ENCODE measurements around the gene OSR1.

OSR1 gene

DNA sequence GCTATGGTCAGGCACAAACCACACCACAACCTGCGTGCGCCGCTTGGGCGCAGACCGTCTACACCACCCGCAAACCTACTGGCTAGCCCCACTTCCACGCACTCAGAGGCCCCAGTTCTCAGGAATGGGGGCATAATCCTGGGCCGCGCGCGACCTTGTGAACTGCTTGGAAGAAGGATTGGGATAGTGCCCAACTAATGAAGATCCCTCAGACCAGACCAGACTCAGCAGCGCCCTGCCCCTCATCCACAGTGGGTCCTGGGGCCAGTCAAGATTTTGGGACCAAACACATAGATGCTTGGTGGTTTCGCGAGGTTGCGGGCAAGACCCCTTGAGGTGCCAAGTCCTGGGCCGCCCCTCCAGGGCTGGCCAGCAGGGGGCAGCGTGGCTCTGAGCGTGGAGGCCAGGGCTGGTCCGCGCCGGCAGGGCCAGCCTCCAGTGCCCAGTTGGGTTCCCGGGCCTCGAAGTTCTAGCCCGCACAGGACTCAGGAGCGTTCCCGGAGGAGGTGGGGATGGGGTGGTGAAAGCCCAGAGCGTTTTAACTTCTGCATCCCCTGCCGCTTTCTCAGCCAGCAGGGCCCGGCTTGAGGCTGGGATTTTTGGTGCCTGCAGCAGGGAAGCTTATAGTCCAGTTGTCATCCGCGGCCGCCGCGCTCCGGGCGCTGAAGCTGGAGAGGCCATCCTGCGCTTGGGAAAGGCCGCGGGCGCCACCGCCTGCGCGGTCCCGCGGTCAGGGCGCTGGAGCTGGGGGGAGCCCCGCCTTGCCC is 8.3 kb downstream of the OSR1 start:
- peaks cover 0 to 3% of the 10 kb centered on the region in 2 experiments; a peak in 1 of 3 replicates for H3K36me3 ChIP-seq (ENCODE audit: control insufficient read depth in 2 of 2, insufficient read depth in 1 of 2, low read length in 2 of 2)
- no peaks in the 10 kb centered on the region for H3K9me3 ChIP-seq (ENCODE audit: control insufficient read depth, insufficient read depth, low read depth, low read length)
- no peak overlapping the region for H3K27ac ChIP-seq (ENCODE audit: extremely low read depth, low read depth, low read length)
- POLR2A ChIA-PET, result no interaction called here
- no peaks in the 10 kb centered on the region for H3K4me1 ChIP-seq (ENCODE audit: control insufficient read depth, insufficient read depth, low read length)
- CTCF ChIA-PET, result interaction anchor here (0.7 to 1.0 kb wide), 3 partner anchors 10 to 512 kb away, joined by 3 read pairs; no protein-coding TSS in a partner anchor
- H3K4me3 ChIP-seq (ENCODE audit: low read depth, low read length), result no peak overlapping the region
- TF ChIP-seq, protein P1, sequence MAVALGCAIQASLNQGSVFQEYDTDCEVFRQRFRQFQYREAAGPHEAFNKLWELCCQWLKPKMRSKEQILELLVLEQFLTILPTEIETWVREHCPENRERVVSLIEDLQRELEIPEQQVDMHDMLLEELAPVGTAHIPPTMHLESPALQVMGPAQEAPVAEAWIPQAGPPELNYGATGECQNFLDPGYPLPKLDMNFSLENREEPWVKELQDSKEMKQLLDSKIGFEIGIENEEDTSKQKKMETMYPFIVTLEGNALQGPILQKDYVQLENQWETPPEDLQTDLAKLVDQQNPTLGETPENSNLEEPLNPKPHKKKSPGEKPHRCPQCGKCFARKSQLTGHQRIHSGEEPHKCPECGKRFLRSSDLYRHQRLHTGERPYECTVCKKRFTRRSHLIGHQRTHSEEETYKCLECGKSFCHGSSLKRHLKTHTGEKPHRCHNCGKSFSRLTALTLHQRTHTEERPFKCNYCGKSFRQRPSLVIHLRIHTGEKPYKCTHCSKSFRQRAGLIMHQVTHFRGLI (tag by site-specific recombination; IDR thresholded peaks at IDR 0.05), result no peak
- TF ChIP-seq ZNF169 (tag by site-specific recombination; IDR thresholded peaks at IDR 0.05) (no peak), ZFP37 (tag by site-specific recombination; IDR thresholded peaks at IDR 0.05) (no peak)
- TF ChIP-seq, protein P2, sequence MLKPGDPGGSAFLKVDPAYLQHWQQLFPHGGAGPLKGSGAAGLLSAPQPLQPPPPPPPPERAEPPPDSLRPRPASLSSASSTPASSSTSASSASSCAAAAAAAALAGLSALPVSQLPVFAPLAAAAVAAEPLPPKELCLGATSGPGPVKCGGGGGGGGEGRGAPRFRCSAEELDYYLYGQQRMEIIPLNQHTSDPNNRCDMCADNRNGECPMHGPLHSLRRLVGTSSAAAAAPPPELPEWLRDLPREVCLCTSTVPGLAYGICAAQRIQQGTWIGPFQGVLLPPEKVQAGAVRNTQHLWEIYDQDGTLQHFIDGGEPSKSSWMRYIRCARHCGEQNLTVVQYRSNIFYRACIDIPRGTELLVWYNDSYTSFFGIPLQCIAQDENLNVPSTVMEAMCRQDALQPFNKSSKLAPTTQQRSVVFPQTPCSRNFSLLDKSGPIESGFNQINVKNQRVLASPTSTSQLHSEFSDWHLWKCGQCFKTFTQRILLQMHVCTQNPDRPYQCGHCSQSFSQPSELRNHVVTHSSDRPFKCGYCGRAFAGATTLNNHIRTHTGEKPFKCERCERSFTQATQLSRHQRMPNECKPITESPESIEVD (tag by site-specific recombination; IDR thresholded peaks at IDR 0.05), result no peak
- TF ChIP-seq, protein P3, sequence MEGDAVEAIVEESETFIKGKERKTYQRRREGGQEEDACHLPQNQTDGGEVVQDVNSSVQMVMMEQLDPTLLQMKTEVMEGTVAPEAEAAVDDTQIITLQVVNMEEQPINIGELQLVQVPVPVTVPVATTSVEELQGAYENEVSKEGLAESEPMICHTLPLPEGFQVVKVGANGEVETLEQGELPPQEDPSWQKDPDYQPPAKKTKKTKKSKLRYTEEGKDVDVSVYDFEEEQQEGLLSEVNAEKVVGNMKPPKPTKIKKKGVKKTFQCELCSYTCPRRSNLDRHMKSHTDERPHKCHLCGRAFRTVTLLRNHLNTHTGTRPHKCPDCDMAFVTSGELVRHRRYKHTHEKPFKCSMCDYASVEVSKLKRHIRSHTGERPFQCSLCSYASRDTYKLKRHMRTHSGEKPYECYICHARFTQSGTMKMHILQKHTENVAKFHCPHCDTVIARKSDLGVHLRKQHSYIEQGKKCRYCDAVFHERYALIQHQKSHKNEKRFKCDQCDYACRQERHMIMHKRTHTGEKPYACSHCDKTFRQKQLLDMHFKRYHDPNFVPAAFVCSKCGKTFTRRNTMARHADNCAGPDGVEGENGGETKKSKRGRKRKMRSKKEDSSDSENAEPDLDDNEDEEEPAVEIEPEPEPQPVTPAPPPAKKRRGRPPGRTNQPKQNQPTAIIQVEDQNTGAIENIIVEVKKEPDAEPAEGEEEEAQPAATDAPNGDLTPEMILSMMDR (tag by site-specific recombination; IDR thresholded peaks at IDR 0.05), result peak; percentile 42

DNA sequence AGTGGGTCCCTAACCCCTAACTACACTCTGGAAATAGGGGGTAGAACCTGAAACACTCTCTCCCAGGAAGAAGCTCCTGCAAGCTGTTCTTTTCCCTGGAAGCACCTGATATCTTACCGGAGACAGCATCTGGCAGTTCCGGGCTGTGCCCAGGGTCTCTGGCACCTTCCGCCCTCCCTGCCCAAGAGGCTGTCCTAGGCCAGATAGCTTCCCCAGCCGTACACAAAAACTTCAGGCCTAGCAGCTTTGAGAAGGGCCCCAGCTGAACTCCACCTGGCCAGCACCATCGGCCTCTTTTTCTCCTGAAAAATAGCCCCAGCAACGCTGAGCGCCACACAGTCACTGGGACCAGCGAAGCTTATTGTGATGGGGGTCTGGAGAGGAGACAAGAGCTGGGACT is 9.7 kb downstream of the OSR1 start:
- Histone ChIP-seq H3K27ac (ENCODE audit: extremely low read depth, low read depth, low read length) (no peak overlapping the region), H3K9me3 (ENCODE audit: control insufficient read depth, insufficient read depth, low read depth, low read length) (no peaks in the 10 kb centered on the region), H3K36me3 (ENCODE audit: control insufficient read depth in 2 of 2, insufficient read depth in 1 of 2, low read length in 2 of 2) (peaks cover 0 to 3% of the 10 kb centered on the region in 2 experiments; a peak in 1 of 3 replicates), H3K4me3 (ENCODE audit: low read depth, low read length) (no peak overlapping the region), H3K4me1 (ENCODE audit: control insufficient read depth, insufficient read depth, low read length) (no peaks in the 10 kb centered on the region)
- POLR2A ChIA-PET, result interaction anchor here (3.2 kb wide), 1 partner anchor 11 kb away, joined by 30 read pairs; the partner anchor contains the start of gene OSR1
- TF ChIP-seq, protein P4, sequence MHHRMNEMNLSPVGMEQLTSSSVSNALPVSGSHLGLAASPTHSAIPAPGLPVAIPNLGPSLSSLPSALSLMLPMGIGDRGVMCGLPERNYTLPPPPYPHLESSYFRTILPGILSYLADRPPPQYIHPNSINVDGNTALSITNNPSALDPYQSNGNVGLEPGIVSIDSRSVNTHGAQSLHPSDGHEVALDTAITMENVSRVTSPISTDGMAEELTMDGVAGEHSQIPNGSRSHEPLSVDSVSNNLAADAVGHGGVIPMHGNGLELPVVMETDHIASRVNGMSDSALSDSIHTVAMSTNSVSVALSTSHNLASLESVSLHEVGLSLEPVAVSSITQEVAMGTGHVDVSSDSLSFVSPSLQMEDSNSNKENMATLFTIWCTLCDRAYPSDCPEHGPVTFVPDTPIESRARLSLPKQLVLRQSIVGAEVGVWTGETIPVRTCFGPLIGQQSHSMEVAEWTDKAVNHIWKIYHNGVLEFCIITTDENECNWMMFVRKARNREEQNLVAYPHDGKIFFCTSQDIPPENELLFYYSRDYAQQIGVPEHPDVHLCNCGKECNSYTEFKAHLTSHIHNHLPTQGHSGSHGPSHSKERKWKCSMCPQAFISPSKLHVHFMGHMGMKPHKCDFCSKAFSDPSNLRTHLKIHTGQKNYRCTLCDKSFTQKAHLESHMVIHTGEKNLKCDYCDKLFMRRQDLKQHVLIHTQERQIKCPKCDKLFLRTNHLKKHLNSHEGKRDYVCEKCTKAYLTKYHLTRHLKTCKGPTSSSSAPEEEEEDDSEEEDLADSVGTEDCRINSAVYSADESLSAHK (tag by site-specific recombination; IDR thresholded peaks at IDR 0.05), result no peak
- TF ChIP-seq, protein P5, sequence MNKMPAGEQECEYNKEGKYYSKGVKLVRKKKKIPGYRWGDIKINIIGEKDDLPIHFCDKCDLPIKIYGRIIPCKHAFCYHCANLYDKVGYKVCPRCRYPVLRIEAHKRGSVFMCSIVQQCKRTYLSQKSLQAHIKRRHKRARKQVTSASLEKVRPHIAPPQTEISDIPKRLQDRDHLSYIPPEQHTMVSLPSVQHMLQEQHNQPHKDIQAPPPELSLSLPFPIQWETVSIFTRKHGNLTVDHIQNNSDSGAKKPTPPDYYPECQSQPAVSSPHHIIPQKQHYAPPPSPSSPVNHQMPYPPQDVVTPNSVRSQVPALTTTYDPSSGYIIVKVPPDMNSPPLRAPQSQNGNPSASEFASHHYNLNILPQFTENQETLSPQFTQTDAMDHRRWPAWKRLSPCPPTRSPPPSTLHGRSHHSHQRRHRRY (tag by site-specific recombination; IDR thresholded peaks at IDR 0.05), result no peak
- TF ChIP-seq ZNF138 (tag by site-specific recombination; IDR thresholded peaks at IDR 0.05; ENCODE audit: borderline replicate concordance) (no peak), ZNF114 (tag by site-specific recombination; IDR thresholded peaks at IDR 0.05) (no peak), ZNF354C (tag by site-specific recombination; IDR thresholded peaks at IDR 0.05; ENCODE audit: borderline replicate concordance, low read depth) (no peak), ZNF664 (tag by site-specific recombination; IDR thresholded peaks at IDR 0.05) (no peak), ZFP3 (tag by site-specific recombination; IDR thresholded peaks at IDR 0.05; ENCODE audit: low read depth) (no peak), ZNF433 (tag by site-specific recombination; IDR thresholded peaks at IDR 0.05; ENCODE audit: low read depth) (no peak)
- CTCF ChIA-PET, result interaction anchor here (1.0 kb wide), 1 partner anchor 10 kb away, joined by 3 read pairs; the partner anchor contains the start of gene OSR1
